GM10248 (cell line): ENCODE results near the gene TBC1D7.

Experiments used
- CTCF ChIA-PET: fragments of 300-600 bp; sonication (Branson Sonifier 250); formaldehyde crosslinking; extraction: SDS; loops from one replicate; lab custom pipeline; 2021; ENCODE audit warnings: antibody characterized with exemption; lab: Yijun Ruan, JAX
- POLR2A ChIA-PET: fragments of 350-650 bp; sonication (Branson Sonifier 250); formaldehyde crosslinking; extraction: SDS; loops from one replicate; lab custom pipeline; 2020; ENCODE audit warnings: antibody characterized with exemption; lab: Yijun Ruan, JAX
- DNase-seq: peaks from one replicate; pipeline ENCODE4 v3.0.0; 2012; ENCODE audit errors: extremely low spot score
- CTCF ChIP-seq: IDR thresholded peaks from 2 replicates; pipeline ENCODE4 v1.5.1; 2012; ENCODE audit warnings: mild to moderate bottlenecking, low read depth; ENCODE audit errors: extremely low read depth, missing control alignments, control extremely low read depth

The TBC1D7 gene

DNA sequence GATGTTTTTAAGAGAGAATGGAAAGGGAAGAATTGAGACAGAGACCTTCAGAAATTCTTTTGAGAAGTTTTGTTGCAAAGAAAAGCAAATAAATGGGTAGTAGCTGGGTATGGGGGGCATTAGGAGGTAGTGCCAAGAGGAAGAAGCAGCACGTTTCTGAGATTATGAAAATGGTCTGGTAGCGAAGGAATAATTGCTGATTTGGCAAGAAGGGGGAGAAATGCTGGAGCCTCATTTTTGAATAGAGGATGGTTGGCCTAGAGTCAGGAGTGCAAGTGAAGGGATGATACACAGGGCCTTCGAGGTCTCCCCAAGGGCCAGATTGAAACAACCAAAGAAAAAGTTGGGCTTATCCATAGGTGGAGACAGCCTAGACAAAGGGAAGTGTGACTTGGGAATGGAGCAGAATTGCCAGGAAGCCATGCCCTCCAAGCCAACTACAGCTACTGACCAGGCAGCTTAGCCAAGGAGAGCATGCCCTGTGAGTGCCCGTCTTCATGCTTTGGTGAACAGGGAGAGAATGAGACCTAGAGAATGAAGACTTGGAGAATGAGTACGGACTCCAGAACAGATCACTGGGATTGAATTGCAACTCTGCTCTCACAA lies 14.2 kb upstream of the TBC1D7 start:
- no peak for DNase-seq
- CTCF ChIA-PET = interaction anchor here (0.7 to 1.6 kb wide), 6 partner anchors 10 to 725 kb away, joined by 3 read pairs; partner anchors contain the start of gene NOL7
- POLR2A ChIA-PET = no interaction called here
- no peak for TF ChIP-seq CTCF

- POLR2A ChIA-PET = no interaction called here
- CTCF ChIA-PET = interaction anchor here (1.0 to 3.5 kb wide), 10 partner anchors 18 to 727 kb away, joined by 3 to 21 read pairs (median 4); partner anchors contain the start of gene SIRT5
- no peak for TF ChIP-seq CTCF
- no peak for DNase-seq
Measured at GRCh38 chr6:13339863-13340630, 11.7 kb upstream of the TBC1D7 start.

- ChIA-PET CTCF (interaction anchor here (0.8 to 3.5 kb wide), 23 partner anchors 8 to 277 kb away, joined by 3 to 21 read pairs (median 4); partner anchors contain the start of genes NOL7, SIRT5 and TBC1D7), POLR2A (no interaction called here)
- no peak for TF ChIP-seq CTCF
- no peak for DNase-seq
Measured at GRCh38 chr6:13338038-13338437, 9.7 kb upstream of the TBC1D7 start.

- POLR2A ChIA-PET = no interaction called here
- peak; percentile 68 for DNase-seq
- CTCF ChIA-PET = interaction anchor here (0.7 to 3.5 kb wide), 12 partner anchors 9 to 205 kb away, joined by 3 to 21 read pairs (median 4); partner anchors contain the start of gene TBC1D7
- TF ChIP-seq CTCF = peak; percentile 88
Measured at GRCh38 chr6:13336553-13336952, 8.2 kb upstream of the TBC1D7 start.

GRCh38 chr6:13334953-13335352 lies 6.6 kb upstream of the TBC1D7 start:
- ChIA-PET CTCF (interaction anchor here (0.8 to 2.4 kb wide), 12 partner anchors 9 to 732 kb away, joined by 3 to 15 read pairs (median 4); partner anchors contain the start of gene SIRT5), POLR2A (no interaction called here)
- no peak for DNase-seq
- no peak for TF ChIP-seq CTCF

- ChIA-PET POLR2A (no interaction called here), CTCF (interaction anchor here (0.7 to 7.0 kb wide), 17 partner anchors 10 to 421 kb away, joined by 3 to 74 read pairs (median 4); partner anchors contain the start of genes NOL7 and SIRT5)
- no peak for TF ChIP-seq CTCF
- DNase-seq = no peak
Measured at GRCh38 chr6:13332349-13332706, 4.0 kb upstream of the TBC1D7 start.
